ENCODE data around the gene MACROD1.

DNA sequence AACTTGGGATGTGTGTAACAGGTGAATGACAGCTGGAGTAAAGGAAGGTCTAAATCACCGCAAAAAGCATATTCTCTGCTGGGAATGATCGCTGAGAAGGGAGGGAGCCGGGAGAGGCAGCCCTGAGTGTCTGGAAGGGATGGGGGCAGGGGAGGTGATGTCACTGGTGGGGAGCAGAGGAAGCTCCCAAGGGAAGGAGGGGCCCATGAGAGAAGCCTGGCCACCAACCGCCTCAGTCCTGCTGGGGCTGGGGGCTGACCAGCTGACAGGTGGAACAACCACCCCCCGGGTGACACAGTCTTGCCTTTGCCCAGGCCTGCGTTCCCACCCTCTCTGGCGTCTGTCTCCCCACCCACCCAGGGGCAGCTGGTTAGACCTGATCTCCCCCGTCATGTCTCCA, 136.1 kb downstream of the MACROD1 start:
- TF ChIP-seq EP300 (IDR thresholded peaks at IDR 0.05): no peak
- TF ChIP-seq POLR2A (IDR thresholded peaks at IDR 0.05): no peak
